ENCODE measurements around the gene PNPT1. TPM values are rescaled to one million over a fixed set of nuclear protein-coding genes. Genes with fewer than 3 reads are reported as not detected.
A peak's percentile ranks its signal among the peaks of the same experiment; 100 is the strongest.
"Not testable (repeated sequence)": the region's sequence is repeated elsewhere in the genome, so short reads cannot be mapped to it uniquely, and the experiment has no call there.

The PNPT1 gene
- total and polyA plus RNA-seq, 3 experiments from 2014 or later: 24.3 to 74.9 (median 60.2) TPM

DNA sequence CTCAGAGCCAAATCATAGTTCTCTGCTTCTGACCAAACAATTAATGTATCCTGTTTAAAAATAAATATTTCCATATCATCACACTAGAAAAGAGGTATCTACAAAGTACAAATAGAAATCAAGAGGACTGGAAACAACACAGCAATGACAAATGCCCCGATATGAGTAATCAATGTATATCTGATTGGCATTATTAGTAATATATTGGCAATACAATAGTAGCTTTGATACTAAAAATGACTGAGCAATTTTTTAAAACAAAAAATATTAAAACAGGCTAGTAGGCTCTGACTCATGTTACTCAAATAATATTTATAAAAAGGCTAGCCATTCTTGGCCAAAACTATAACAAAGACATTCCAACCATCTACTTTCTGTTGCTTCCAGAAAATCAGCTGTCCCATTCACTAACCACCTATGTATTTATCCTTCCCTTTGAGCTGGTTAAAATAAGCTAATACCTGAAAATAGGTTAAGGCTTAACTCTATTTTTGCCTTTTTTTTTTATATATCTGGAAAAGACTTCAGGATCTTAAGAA lies 89.5 kb downstream of the PNPT1 start:
- no peaks in the 10 kb centered on the region for H3K9me3 ChIP-seq (ENCODE audit: low read length)
- H3K4me1 ChIP-seq (ENCODE audit: insufficient read depth, low read length): peaks cover 42% of the 10 kb centered on the region
- H3K36me3 ChIP-seq (ENCODE audit: insufficient read depth, low read length): peaks cover 15% of the 10 kb centered on the region
- no peak overlapping the region for H3K4me3 ChIP-seq (ENCODE audit: low read length)
- Mint-ChIP-seq H3K27me3 (no peaks in the 10 kb centered on the region), H3K36me3 (peaks cover 0 to 50% (median 7%) of the 10 kb centered on the region in 3 donors), H3K4me1 (peaks cover 58 to 87% (median 81%) of the 10 kb centered on the region in 3 donors), H3K9me3 (no peaks in the 10 kb centered on the region), H3K27ac (peak overlapping the region in 4 of 8 donors; percentile 14 to 66 (median 42)), H3K4me3 (peak overlapping the region in 4 of 7 donors; percentile 19 to 41 (median 24))
- no peak overlapping the region for H3K27ac ChIP-seq (ENCODE audit: low read depth, low read length)
- no peaks in the 10 kb centered on the region for H3K27me3 ChIP-seq (ENCODE audit: insufficient read depth, low read length, poor library complexity, severe bottlenecking)
- ChIA-PET CTCF (interaction anchor here (0.9 kb wide), 1 partner anchor 13 kb away, joined by 3 read pairs; no protein-coding TSS in a partner anchor), POLR2A (interaction anchor here (0.6 to 1.9 kb wide), 2 partner anchors 8 to 14 kb away, joined by 3 to 5 read pairs; partner anchors contain the start of gene PPP4R3B)
- DNase-seq: no peak

DNA sequence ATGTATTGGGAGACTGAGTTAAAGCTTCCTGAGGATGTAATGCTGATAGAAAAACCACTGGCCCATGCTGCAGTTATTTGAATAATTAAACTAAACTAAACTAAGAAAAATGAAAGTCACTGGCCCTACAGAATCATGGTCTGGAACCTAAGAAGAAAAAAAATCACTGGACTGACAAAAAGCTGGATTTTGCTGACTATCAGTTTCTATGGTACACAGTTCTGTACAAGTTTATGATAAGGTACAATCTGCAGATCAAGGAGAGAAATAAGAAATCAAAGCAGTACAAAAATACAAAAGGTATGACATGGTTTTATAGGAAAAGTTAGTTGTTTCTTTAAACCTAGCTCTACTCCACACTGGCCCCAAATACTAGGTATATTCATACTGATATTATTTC lies 91.8 kb downstream of the PNPT1 start:
- peaks cover 43 to 75% (median 64%) of the 10 kb centered on the region in 3 donors for H3K4me1 Mint-ChIP-seq
- Histone ChIP-seq H3K27me3 (ENCODE audit: insufficient read depth, low read length, poor library complexity, severe bottlenecking) (no peaks in the 10 kb centered on the region), H3K4me1 (ENCODE audit: insufficient read depth, low read length) (peaks cover 21% of the 10 kb centered on the region), H3K36me3 (ENCODE audit: insufficient read depth, low read length) (peaks cover 25% of the 10 kb centered on the region), H3K4me3 (ENCODE audit: low read length) (no peak overlapping the region), H3K27ac (ENCODE audit: low read depth, low read length) (no peak overlapping the region), H3K9me3 (ENCODE audit: low read length) (no peaks in the 10 kb centered on the region)
- H3K36me3 Mint-ChIP-seq: peaks cover 0 to 57% (median 7%) of the 10 kb centered on the region in 3 donors
- H3K4me3 Mint-ChIP-seq: peak overlapping the region in 1 of 7 donors; percentile 1
- DNase-seq: no peak
- peak overlapping the region in 4 of 8 donors; percentile 2 to 70 (median 29) for H3K27ac Mint-ChIP-seq
- peaks cover 0 to 2% (median 0%) of the 10 kb centered on the region in 5 donors for H3K9me3 Mint-ChIP-seq
- no peaks in the 10 kb centered on the region for H3K27me3 Mint-ChIP-seq
- POLR2A ChIA-PET: no interaction called here
- CTCF ChIA-PET: no interaction called here

GRCh38 chr2:55598056-55598795 lies 95.4 kb downstream of the PNPT1 start:
- ChIA-PET CTCF (no interaction called here), POLR2A (no interaction called here)
- H3K36me3 ChIP-seq (ENCODE audit: insufficient read depth, low read length): peaks cover 28% of the 10 kb centered on the region
- Mint-ChIP-seq H3K36me3 (peaks cover 0 to 69% (median 13%) of the 10 kb centered on the region in 3 donors), H3K27me3 (no peaks in the 10 kb centered on the region), H3K4me1 (peaks cover 41 to 74% (median 52%) of the 10 kb centered on the region in 3 donors), H3K4me3 (peak overlapping the region in 1 of 7 donors; percentile 9), H3K27ac (no peak overlapping the region), H3K9me3 (peaks cover 0 to 2% (median 0%) of the 10 kb centered on the region in 5 donors)
- no peak overlapping the region for H3K27ac ChIP-seq (ENCODE audit: low read depth, low read length)
- H3K27me3 ChIP-seq (ENCODE audit: insufficient read depth, low read length, poor library complexity, severe bottlenecking): no peaks in the 10 kb centered on the region
- H3K4me1 ChIP-seq (ENCODE audit: insufficient read depth, low read length): peaks cover 13% of the 10 kb centered on the region
- no peaks in the 10 kb centered on the region for H3K9me3 ChIP-seq (ENCODE audit: low read length)
- no peak overlapping the region for H3K4me3 ChIP-seq (ENCODE audit: low read length)
- DNase-seq: no peak

GRCh38 chr2:55596795-55597194 lies 96.8 kb downstream of the PNPT1 start:
- H3K9me3 Mint-ChIP-seq; H3K9me3 ChIP-seq (ENCODE audit: low read length); H3K27me3 Mint-ChIP-seq; DNase-seq; H3K4me3 ChIP-seq (ENCODE audit: low read length); CTCF ChIA-PET; H3K4me3 Mint-ChIP-seq; POLR2A ChIA-PET; H3K27ac ChIP-seq (ENCODE audit: low read depth, low read length); H3K27ac Mint-ChIP-seq; H3K27me3 ChIP-seq (ENCODE audit: insufficient read depth, low read length, poor library complexity, severe bottlenecking): not testable (repeated sequence)
- H3K36me3 ChIP-seq (ENCODE audit: insufficient read depth, low read length): peaks cover 14% of the 10 kb centered on the region
- Mint-ChIP-seq H3K4me1 (peaks cover 42 to 69% (median 49%) of the 10 kb centered on the region in 3 donors), H3K36me3 (peaks cover 0 to 59% (median 15%) of the 10 kb centered on the region in 3 donors)
- peaks cover 19% of the 10 kb centered on the region for H3K4me1 ChIP-seq (ENCODE audit: insufficient read depth, low read length)

DNA sequence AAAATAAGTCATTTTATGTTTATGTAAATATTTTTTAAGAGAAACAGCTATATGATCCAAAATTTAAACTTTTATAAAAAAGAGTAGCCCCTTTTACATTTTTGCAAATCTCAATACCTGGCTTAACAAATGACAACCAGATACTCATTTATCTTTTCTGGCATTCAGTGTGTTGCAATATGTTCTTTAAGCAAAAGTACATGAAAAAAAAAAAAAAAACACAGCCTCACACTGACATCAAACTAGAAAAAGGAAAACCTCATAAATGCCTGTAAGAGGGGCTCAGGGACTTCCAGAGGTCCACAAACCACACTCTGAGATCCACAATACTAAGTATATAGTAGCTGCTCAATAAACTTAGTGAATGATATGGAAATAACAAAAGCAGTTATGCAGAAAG lies 98.1 kb downstream of the PNPT1 start:
- DNase-seq: no peak
- H3K36me3 Mint-ChIP-seq: peaks cover 0 to 59% (median 16%) of the 10 kb centered on the region in 3 donors
- Histone ChIP-seq H3K27me3 (ENCODE audit: insufficient read depth, low read length, poor library complexity, severe bottlenecking) (no peaks in the 10 kb centered on the region), H3K4me1 (ENCODE audit: insufficient read depth, low read length) (peaks cover 25% of the 10 kb centered on the region), H3K36me3 (ENCODE audit: insufficient read depth, low read length) (peaks cover 16% of the 10 kb centered on the region), H3K27ac (ENCODE audit: low read depth, low read length) (no peak overlapping the region), H3K4me3 (ENCODE audit: low read length) (no peak overlapping the region), H3K9me3 (ENCODE audit: low read length) (no peaks in the 10 kb centered on the region)
- POLR2A ChIA-PET: interaction anchor here (1.0 kb wide), 1 partner anchor 9 kb away, joined by 3 read pairs; no protein-coding TSS in a partner anchor
- H3K9me3 Mint-ChIP-seq: peaks cover 0 to 2% (median 0%) of the 10 kb centered on the region in 5 donors
- CTCF ChIA-PET: no interaction called here
- no peak overlapping the region for H3K27ac Mint-ChIP-seq
- H3K4me1 Mint-ChIP-seq: peaks cover 52 to 71% (median 56%) of the 10 kb centered on the region in 3 donors
- H3K4me3 Mint-ChIP-seq: no peak overlapping the region
- no peaks in the 10 kb centered on the region for H3K27me3 Mint-ChIP-seq

DNA sequence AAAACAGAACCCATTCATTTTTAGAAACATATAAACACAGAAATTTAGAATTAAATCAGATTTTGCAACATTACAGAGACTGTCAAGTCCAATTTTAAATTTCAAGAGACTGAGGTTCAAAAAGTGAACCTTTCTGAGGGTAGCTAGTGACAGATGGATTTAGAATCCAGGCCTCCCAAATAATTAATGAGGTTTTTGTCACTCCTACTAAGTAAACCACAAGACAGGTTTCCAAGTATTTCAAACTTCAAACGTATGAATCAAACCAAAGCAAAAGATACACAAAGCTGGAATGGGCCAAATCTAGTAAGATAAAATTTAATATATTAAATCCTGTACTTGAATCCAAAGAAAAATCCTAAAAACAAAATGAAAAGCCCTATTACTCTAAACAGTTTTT lies 101.5 kb downstream of the PNPT1 start:
- Mint-ChIP-seq H3K27ac (peak overlapping the region in 4 of 8 donors; percentile 40 to 63 (median 48)), H3K4me3 (no peak overlapping the region), H3K9me3 (peaks cover 0 to 2% (median 0%) of the 10 kb centered on the region in 5 donors), H3K27me3 (no peaks in the 10 kb centered on the region), H3K36me3 (peaks cover 0 to 56% (median 10%) of the 10 kb centered on the region in 3 donors), H3K4me1 (peaks cover 45 to 72% (median 50%) of the 10 kb centered on the region in 3 donors)
- no peak overlapping the region for H3K4me3 ChIP-seq (ENCODE audit: low read length)
- no peaks in the 10 kb centered on the region for H3K27me3 ChIP-seq (ENCODE audit: insufficient read depth, low read length, poor library complexity, severe bottlenecking)
- H3K27ac ChIP-seq (ENCODE audit: low read depth, low read length): no peak overlapping the region
- peaks cover 25% of the 10 kb centered on the region for H3K4me1 ChIP-seq (ENCODE audit: insufficient read depth, low read length)
- CTCF ChIA-PET: interaction anchor here (0.9 kb wide), 1 partner anchor 9 kb away, joined by 3 read pairs; no protein-coding TSS in a partner anchor
- peaks cover 12% of the 10 kb centered on the region for H3K36me3 ChIP-seq (ENCODE audit: insufficient read depth, low read length)
- no peaks in the 10 kb centered on the region for H3K9me3 ChIP-seq (ENCODE audit: low read length)
- DNase-seq: no peak
- POLR2A ChIA-PET: interaction anchor here (0.6 kb wide), 1 partner anchor 25 kb away, joined by 3 read pairs; no protein-coding TSS in a partner anchor

- H3K4me3 ChIP-seq (ENCODE audit: low read length): no peak overlapping the region
- no peak overlapping the region for H3K27ac ChIP-seq (ENCODE audit: low read depth, low read length)
- CTCF ChIA-PET: no interaction called here
- POLR2A ChIA-PET: no interaction called here
- H3K27me3 ChIP-seq (ENCODE audit: insufficient read depth, low read length, poor library complexity, severe bottlenecking): no peaks in the 10 kb centered on the region
- Mint-ChIP-seq H3K4me3 (peak overlapping the region in 2 of 7 donors; percentile 19 to 49), H3K4me1 (peaks cover 46 to 69% (median 54%) of the 10 kb centered on the region in 3 donors), H3K9me3 (no peaks in the 10 kb centered on the region), H3K36me3 (peaks cover 0 to 57% (median 10%) of the 10 kb centered on the region in 3 donors), H3K27me3 (no peaks in the 10 kb centered on the region), H3K27ac (peak overlapping the region in 6 of 8 donors; percentile 32 to 63 (median 44))
- DNase-seq: no peak
- peaks cover 12% of the 10 kb centered on the region for H3K36me3 ChIP-seq (ENCODE audit: insufficient read depth, low read length)
- peaks cover 25% of the 10 kb centered on the region for H3K4me1 ChIP-seq (ENCODE audit: insufficient read depth, low read length)
- H3K9me3 ChIP-seq (ENCODE audit: low read length): no peaks in the 10 kb centered on the region
Observed at GRCh38 chr2:55590810-55591440, 102.7 kb downstream of the PNPT1 start.

Data from CD8-positive, alpha-beta memory T cell (primary cell).